Measurements from ENCODE around the gene TPPP. TPM values are rescaled to one million over a fixed set of nuclear protein-coding genes. Genes with fewer than 3 reads are reported as not detected.

The TPPP gene
- total RNA-seq, result 0.09 and 0.11 TPM in 2 replicates

DNA sequence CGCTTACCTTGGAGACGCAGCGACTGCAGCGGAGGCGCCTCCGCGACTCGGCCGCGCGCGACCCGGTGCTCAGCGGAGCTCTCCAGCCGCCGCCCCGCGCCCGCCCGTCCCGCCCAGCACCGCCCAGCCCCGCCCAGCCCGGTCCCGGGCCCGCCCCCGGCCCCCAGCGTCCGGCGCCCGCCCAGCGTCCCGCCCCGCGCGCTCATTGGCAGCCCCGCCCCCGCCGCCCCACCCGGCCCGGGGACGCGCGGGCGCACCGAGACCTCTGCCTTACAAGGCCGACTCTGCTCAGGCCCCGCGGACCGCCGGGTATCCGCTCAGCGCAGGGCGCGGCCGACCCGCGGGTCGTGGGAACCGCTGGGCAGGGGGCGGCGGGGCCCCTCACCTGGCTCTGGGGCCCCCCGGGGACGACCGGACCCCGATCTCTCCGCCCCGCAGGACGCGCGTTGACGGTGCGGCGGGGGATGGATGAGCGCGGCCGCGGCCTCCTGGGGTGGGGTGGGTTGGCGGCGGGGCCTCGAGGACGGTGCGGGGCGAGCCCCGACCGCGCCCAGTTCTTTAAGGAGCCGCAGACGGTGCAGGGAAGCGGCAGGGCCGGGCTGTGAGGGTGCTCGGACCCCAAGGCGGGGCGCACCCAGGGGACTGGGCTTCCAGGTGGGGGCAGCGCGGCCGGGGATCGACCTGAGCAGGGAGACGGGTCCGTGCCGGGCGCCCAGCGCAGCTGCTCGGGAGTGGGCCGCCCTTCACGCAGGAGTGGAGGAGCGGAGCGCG lies at the start of gene TPPP:
Gene TPPP (minus strand): TSS at position 82 of the 771 bp plus-strand sequence. CDS start 15,292 bp downstream, outside the sequence.

DNA sequence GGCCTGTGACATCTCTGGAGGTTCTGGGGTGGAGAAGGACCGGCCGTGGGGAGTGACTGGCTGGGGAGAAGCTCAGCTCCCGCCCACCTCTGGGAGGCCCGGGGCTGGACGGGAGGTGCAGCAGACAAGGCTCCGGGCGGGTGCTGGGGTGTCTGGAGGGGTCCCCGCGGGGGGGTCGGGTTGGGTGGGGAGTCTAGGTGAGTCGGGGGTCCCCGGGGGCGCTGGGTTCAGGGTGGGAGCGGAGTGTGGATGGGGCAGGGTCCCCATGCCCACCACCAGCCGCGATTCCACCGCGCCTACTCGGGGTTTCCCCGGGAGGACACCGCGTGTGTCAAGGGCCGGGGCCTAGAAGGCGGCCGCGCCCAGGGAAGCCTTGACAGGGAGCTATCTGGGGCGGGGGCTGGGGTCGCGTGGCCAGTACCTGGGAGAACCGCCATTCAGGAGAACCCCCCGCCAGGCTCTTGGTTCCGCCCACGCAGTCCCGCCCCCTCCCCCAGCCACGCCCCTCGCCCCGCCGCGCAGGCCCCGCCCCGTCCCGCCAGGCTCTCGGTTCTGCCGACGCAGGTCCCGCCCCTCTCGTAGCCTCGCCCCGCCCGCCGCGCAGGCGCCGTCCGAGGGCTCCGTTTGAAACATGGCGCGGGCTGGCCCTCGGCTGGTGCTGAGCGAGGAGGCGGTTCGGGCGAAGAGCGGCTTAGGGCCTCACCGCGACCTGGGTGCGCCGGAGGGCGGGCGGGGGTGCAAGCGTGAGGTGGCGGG lies 81.2 kb downstream of the TPPP start, which contains the start of gene CEP72:
Gene CEP72 (plus strand): TSS at position 610 of the 756 bp plus-strand sequence. CDS start 22 bp downstream, at position 632.

Other genes starting within 250 kb of the TPPP start
- 0.87 and 0.95 TPM in 2 replicates for gene SLC9A3, start 168.9 kb downstream of the TPPP start, total RNA-seq
- gene CEP72, start 81.0 kb downstream of the TPPP start, total RNA-seq, result 0.87 and 1.9 TPM in 2 replicates
- under 0.01 TPM in 1 of 2 replicates, not detected in the other for gene ZDHHC11B, start 91.4 kb upstream of the TPPP start, total RNA-seq
- gene ZDHHC11, start 157.6 kb upstream of the TPPP start, total RNA-seq, result 0.11 and 0.26 TPM in 2 replicates
- 32.5 and 32.7 TPM in 2 replicates for gene BRD9, start 199.4 kb upstream of the TPPP start, total RNA-seq
- 4.3 and 6.1 TPM in 2 replicates for gene TRIP13, start 199.5 kb upstream of the TPPP start, total RNA-seq